Fibroblast of lung (primary cell): ENCODE data around the gene SIK3. TPM values are rescaled to one million over a fixed set of nuclear protein-coding genes. Genes with fewer than 3 reads are reported as not detected.

Experiments used
- DNase-seq, 2 donors: peaks; one replicate each; pipeline versions ENCODE4 v3.0.0 to v3.0.0-alpha.2; 2010; ENCODE audit warnings: low read depth in 2 of 2
- H2AFZ ChIP-seq: 2 replicates; pipeline ENCODE4 v1.5.1; 2012; ENCODE audit warnings: low read length, control low read depth, inconsistent platforms
- H3K27ac ChIP-seq: 2 replicates; pipeline ENCODE4 v1.5.1; 2011; ENCODE audit warnings: low read length, control low read depth; ENCODE audit not compliant: insufficient read depth
- H3K27me3 ChIP-seq: 2 replicates; pipeline ENCODE4 v1.5.1; 2011; ENCODE audit warnings: mild to moderate bottlenecking, low read length; ENCODE audit not compliant: control insufficient read depth, insufficient read depth
- H3K36me3 ChIP-seq: 2 replicates; pipeline ENCODE4 v1.5.1; 2011; ENCODE audit warnings: low read length; ENCODE audit not compliant: control insufficient read depth, insufficient read depth
- H3K4me1 ChIP-seq: 2 replicates; pipeline ENCODE4 v1.5.1; 2011; ENCODE audit warnings: low read length; ENCODE audit not compliant: control insufficient read depth, insufficient read depth; ENCODE audit errors: extremely low read depth
- H3K4me2 ChIP-seq: 2 replicates; pipeline ENCODE4 v1.5.1; 2011; ENCODE audit warnings: low read length, control low read depth; ENCODE audit not compliant: insufficient read depth; ENCODE audit errors: extremely low read depth
- H3K4me3 ChIP-seq, 4 experiments: fragments of 200-600 bp in 1 of 4; sonication (generic) in 1 of 4; replicated peaks in 1 of 4; 2 replicates each; pipeline ENCODE4 v1.5.1; 2011 to 2016; ENCODE audit warnings: low read length in 4 of 4, low read depth in 3 of 4, mild to moderate bottlenecking in 3 of 4, control low read depth in 2 of 4, inconsistent platforms in 1 of 4, mixed read lengths in 1 of 4; ENCODE audit not compliant: insufficient read depth in 1 of 4; ENCODE audit errors: control extremely low read depth in 1 of 4
- H3K79me2 ChIP-seq: 2 replicates; pipeline ENCODE4 v1.5.1; 2012; ENCODE audit warnings: mild to moderate bottlenecking, low read length, inconsistent platforms; ENCODE audit not compliant: control insufficient read depth, insufficient read depth
- H3K9ac ChIP-seq: 2 replicates; pipeline ENCODE4 v1.5.1; 2011; ENCODE audit warnings: mild to moderate bottlenecking, low read length, control low read depth; ENCODE audit not compliant: insufficient read depth
- H3K9me3 ChIP-seq: 2 replicates; pipeline ENCODE4 v1.5.1; 2012; ENCODE audit warnings: low read depth, low read length; ENCODE audit not compliant: control insufficient read depth, insufficient read depth
- H4K20me1 ChIP-seq: 2 replicates; pipeline ENCODE4 v1.5.1; 2011; ENCODE audit warnings: low read length; ENCODE audit not compliant: control insufficient read depth, insufficient read depth; ENCODE audit errors: extremely low read depth
- CTCF ChIP-seq, 2 donors: IDR thresholded peaks in 1 of 2; conservative IDR thresholded peaks in 1 of 2; 1 replicate in 1 of 2; 2 replicates in 1 of 2; pipeline ENCODE4 v1.5.1; 2011 to 2012; ENCODE audit warnings: low read length in 2 of 2, control low read depth in 1 of 2, inconsistent platforms in 1 of 2, low read depth in 1 of 2, mild to moderate bottlenecking in 1 of 2
- EZH2 ChIP-seq: IDR thresholded peaks from 2 replicates; pipeline ENCODE4 v1.5.1; 2012; ENCODE audit warnings: low read length, control low read depth, mild to moderate bottlenecking; ENCODE audit errors: missing control alignments
- polyA plus RNA-seq, 2 donors: library from polyadenylated mRNA; depleted of rRNA in 1 of 2; stranded (reverse) in 1 of 2; unstranded in 1 of 2; fragments of >200 nt; gene quantifications; 2 replicates each; pipeline ENCODE4 v1.2.1, GENCODE V29; 2011 to 2012; ENCODE audit warnings: missing spikeins in 1 of 2
- total RNA-seq: library from RNA; depleted of rRNA; stranded (reverse); fragments of >200 nt; gene quantifications from 2 replicates; pipeline ENCODE4 v1.2.1, GENCODE V29; 2014

Gene SIK3
- total and polyA plus RNA-seq, 2 donors (not counting 1 experiment from before 2014, with no cell fraction given), result 7.1 to 22.8 TPM

- Histone ChIP-seq H3K4me1 (peaks cover 5% of the 10 kb centered on the region), H3K36me3 (no peaks in the 10 kb centered on the region), H3K4me2 (peak overlapping the region; percentile 92), H3K27ac (peak overlapping the region; percentile 45), H4K20me1 (no peaks in the 10 kb centered on the region), H3K9ac (no peak overlapping the region), H3K27me3 (no peaks in the 10 kb centered on the region), H3K9me3 (no peaks in the 10 kb centered on the region), H3K79me2 (no peaks in the 10 kb centered on the region), H2AFZ (no peak overlapping the region), H3K4me3 (peak overlapping the region in 3 of 4 experiments; percentile 15 to 32 (median 28))
- TF ChIP-seq EZH2, result no peak
- TF ChIP-seq CTCF (conservative IDR thresholded peaks at IDR 0.05 in 1 of 2, IDR thresholded peaks at IDR 0.05 in 1 of 2; ENCODE audit: low read depth in 1 of 2, low read length in 2 of 2), result no peak
- peak; percentile 12 to 46 for DNase-seq
Measured at GRCh38 chr11:116929414-116930090, 168.7 kb downstream of the SIK3 start.

DNA sequence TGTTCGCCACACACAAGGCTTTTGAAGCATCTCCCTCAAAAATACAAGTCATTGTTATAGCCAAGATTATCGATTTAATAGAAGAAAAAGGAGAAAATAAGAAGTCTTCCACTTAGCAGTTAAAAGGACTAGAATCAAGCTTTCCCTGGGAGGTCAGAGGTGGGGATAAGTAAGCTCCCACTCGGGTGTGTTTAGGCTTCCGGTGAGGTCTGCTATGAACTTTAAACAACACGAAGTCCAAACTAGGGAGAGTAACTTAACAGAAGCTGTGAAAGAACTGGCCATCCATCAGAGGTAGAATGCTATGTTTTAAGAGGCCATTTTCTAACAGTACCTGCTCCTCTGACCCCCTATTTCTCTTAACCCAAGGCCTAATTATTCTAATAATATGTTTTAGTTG is 169.4 kb downstream of the SIK3 start:
- no peaks in the 10 kb centered on the region for H3K79me2 ChIP-seq
- H4K20me1 ChIP-seq, result no peaks in the 10 kb centered on the region
- DNase-seq, result no peak
- no peak overlapping the region for H3K27ac ChIP-seq
- no peaks in the 10 kb centered on the region for H3K36me3 ChIP-seq
- H3K4me3 ChIP-seq, result no peak overlapping the region
- H3K9ac ChIP-seq, result no peak overlapping the region
- H3K4me2 ChIP-seq, result peak overlapping the region; percentile 7
- H3K9me3 ChIP-seq, result no peaks in the 10 kb centered on the region
- TF ChIP-seq CTCF (conservative IDR thresholded peaks at IDR 0.05 in 1 of 2, IDR thresholded peaks at IDR 0.05 in 1 of 2; ENCODE audit: low read depth in 1 of 2, low read length in 2 of 2) (no peak), EZH2 (no peak)
- H3K4me1 ChIP-seq, result peaks cover 5% of the 10 kb centered on the region
- H3K27me3 ChIP-seq, result no peaks in the 10 kb centered on the region
- H2AFZ ChIP-seq, result no peak overlapping the region

DNA sequence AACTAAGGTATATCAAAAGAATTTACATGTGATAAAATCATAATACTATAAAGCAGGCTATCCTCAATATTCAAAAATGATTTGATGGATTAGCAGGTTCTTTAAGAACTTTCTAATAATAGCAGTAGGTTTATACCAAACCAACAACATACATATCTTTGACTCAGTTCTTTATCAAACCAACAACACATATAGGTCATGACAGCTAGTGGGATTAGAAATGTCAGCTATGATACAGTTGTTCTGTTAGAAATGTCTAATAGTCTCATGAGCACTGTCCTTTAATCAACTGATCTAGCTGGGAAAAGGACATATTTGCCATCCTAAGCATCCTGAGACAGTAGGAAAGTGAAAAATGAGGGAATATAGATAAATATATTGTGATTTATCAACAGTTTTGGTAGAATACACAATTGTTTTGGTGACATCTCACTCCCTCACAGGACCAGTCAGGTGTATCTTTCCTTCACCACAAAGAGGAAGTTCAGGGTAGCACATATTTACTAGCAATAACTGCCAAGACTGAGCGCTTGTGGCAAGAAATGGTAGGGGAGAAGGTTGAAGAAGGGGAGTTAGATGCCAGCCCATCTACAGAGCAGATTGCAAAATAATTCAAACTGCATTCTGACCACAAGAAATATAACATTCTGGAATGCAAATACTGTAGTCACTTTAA is 170.0 kb downstream of the SIK3 start:
- no peaks in the 10 kb centered on the region for H3K79me2 ChIP-seq
- TF ChIP-seq EZH2 (no peak), CTCF (conservative IDR thresholded peaks at IDR 0.05 in 1 of 2, IDR thresholded peaks at IDR 0.05 in 1 of 2; ENCODE audit: low read depth in 1 of 2, low read length in 2 of 2) (no peak)
- H4K20me1 ChIP-seq, result no peaks in the 10 kb centered on the region
- no peak overlapping the region for H3K4me3 ChIP-seq
- no peaks in the 10 kb centered on the region for H3K36me3 ChIP-seq
- H3K9me3 ChIP-seq, result no peaks in the 10 kb centered on the region
- no peak for DNase-seq
- H3K4me1 ChIP-seq, result peaks cover 5% of the 10 kb centered on the region
- no peak overlapping the region for H2AFZ ChIP-seq
- no peak overlapping the region for H3K4me2 ChIP-seq
- H3K9ac ChIP-seq, result no peak overlapping the region
- H3K27me3 ChIP-seq, result no peaks in the 10 kb centered on the region
- H3K27ac ChIP-seq, result no peak overlapping the region
